Glutamatergic neuron (in vitro differentiated cells): ENCODE results near the gene KIAA1958. TPM values are rescaled to one million over a fixed set of nuclear protein-coding genes. Genes with fewer than 3 reads are reported as not detected.

Source experiments
- DNase-seq: peaks from one replicate; pipeline ENCODE4 v3.0.0; 2022
- H3K27ac Mint-ChIP-seq: one replicate; pipeline ENCODE4 v1.8.0; 2020; ENCODE audit warnings: mild to moderate bottlenecking, mixed read lengths, inconsistent platforms; ENCODE audit not compliant: unreplicated experiment
- H3K27me3 Mint-ChIP-seq: one replicate; pipeline ENCODE4 v1.8.0; 2020; ENCODE audit warnings: mild to moderate bottlenecking, moderate library complexity, mixed read lengths, inconsistent platforms; ENCODE audit not compliant: unreplicated experiment
- H3K36me3 Mint-ChIP-seq: one replicate; pipeline ENCODE4 v1.8.0; 2020; ENCODE audit warnings: mild to moderate bottlenecking, mixed read lengths, inconsistent platforms; ENCODE audit not compliant: unreplicated experiment
- H3K4me1 Mint-ChIP-seq: one replicate; pipeline ENCODE4 v1.8.0; 2020; ENCODE audit warnings: mild to moderate bottlenecking, low read depth, mixed read lengths, inconsistent platforms; ENCODE audit not compliant: unreplicated experiment
- H3K4me3 Mint-ChIP-seq: one replicate; pipeline ENCODE4 v1.8.0; 2020; ENCODE audit warnings: mild to moderate bottlenecking, mixed read lengths, inconsistent platforms; ENCODE audit not compliant: unreplicated experiment
- H3K9me3 Mint-ChIP-seq: one replicate; pipeline ENCODE4 v1.8.0; 2020; ENCODE audit warnings: mild to moderate bottlenecking, moderate library complexity, mixed read lengths, inconsistent platforms; ENCODE audit not compliant: unreplicated experiment
- total RNA-seq: library from RNA; stranded (reverse); fragmentation: NEBNext Ultra II Directional; extraction: Animal tissue kit (Norgen Biotek cat#: 25700); gene quantifications from one replicate; pipeline ENCODE4 v1.2.1, GENCODE V29; 2021; ENCODE audit not compliant: unreplicated experiment
- TF ChIP-seq, protein P1 (sequence below): fragments of 200-600 bp; sonication (generic); IDR thresholded peaks from one replicate; pipeline ENCODE4 v1.5.0; 2021; ENCODE audit not compliant: partially characterized antibody, unreplicated experiment

KIAA1958 gene
- total RNA-seq, 1 donor from 2014 or later = 48.6 TPM

DNA sequence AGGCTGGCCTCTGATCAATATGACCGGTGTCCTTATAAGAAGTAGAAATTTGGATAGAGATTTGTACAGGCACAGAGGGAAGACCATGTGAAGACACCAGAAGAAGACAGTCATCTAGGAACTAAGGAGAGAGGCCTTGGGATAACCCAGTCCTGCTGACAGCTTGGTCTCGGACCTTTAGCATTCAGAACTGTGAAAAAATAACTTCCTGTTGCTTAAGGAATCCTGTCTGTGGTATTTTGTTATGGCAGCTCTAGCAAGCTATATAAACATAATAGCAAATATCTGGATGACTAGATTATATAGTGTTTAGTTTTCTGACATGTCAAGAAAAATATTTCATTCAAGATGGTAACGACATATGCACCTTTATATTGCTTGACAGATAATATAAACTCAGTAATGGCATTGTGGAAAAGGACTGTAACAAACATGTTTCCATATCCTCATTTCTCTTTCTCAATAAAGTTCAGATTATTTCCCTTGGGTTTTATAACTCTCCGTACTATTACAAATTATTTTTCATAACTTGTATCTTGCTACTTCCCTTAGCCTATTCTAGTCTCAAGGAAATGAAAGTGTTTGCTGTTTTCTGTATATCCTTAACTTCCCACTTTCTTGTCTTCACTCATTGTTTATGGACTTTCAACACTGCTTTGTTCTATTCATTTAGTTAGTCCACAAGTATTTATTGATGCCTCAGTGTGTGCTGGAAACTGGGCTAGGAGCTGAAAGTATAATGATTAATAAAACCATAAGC, 62.4 kb downstream of the KIAA1958 start:
- Mint-ChIP-seq H3K4me3 (no peak overlapping the region), H3K36me3 (no peaks in the 10 kb centered on the region), H3K27ac (peak overlapping the region; percentile 3), H3K27me3 (peaks cover 2% of the 10 kb centered on the region), H3K4me1 (peaks cover 19% of the 10 kb centered on the region), H3K9me3 (no peaks in the 10 kb centered on the region)
- no peak for DNase-seq
- TF ChIP-seq, protein P1, sequence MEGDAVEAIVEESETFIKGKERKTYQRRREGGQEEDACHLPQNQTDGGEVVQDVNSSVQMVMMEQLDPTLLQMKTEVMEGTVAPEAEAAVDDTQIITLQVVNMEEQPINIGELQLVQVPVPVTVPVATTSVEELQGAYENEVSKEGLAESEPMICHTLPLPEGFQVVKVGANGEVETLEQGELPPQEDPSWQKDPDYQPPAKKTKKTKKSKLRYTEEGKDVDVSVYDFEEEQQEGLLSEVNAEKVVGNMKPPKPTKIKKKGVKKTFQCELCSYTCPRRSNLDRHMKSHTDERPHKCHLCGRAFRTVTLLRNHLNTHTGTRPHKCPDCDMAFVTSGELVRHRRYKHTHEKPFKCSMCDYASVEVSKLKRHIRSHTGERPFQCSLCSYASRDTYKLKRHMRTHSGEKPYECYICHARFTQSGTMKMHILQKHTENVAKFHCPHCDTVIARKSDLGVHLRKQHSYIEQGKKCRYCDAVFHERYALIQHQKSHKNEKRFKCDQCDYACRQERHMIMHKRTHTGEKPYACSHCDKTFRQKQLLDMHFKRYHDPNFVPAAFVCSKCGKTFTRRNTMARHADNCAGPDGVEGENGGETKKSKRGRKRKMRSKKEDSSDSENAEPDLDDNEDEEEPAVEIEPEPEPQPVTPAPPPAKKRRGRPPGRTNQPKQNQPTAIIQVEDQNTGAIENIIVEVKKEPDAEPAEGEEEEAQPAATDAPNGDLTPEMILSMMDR = no peak

DNA sequence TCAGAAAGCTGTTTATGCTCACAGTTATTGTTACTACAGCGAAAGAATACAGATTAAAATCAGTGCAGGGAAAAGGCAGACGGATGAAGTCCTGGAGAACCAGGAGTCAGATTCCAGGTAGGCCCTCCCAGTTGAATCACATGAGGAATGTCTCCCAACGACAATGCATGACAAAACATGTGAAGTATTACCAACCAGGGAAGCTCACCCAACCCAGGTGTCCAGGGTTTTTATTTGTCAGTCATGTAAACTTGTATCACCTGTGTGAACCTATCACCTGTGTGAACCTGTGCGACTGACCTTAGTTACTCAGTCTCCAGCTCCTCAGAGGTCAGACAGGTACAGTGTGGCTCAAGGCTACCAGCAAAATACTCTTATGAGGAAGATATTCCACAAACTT, 63.9 kb downstream of the KIAA1958 start:
- no peaks in the 10 kb centered on the region for H3K36me3 Mint-ChIP-seq
- TF ChIP-seq, protein P1 = no peak
- peaks cover 19% of the 10 kb centered on the region for H3K4me1 Mint-ChIP-seq
- no peak overlapping the region for H3K27ac Mint-ChIP-seq
- peaks cover 2% of the 10 kb centered on the region for H3K27me3 Mint-ChIP-seq
- no peak for DNase-seq
- H3K9me3 Mint-ChIP-seq = no peaks in the 10 kb centered on the region
- H3K4me3 Mint-ChIP-seq = no peak overlapping the region

GRCh38 chr9:112551641-112552040, 65.0 kb downstream of the KIAA1958 start:
- Mint-ChIP-seq H3K4me1 (peaks cover 9% of the 10 kb centered on the region), H3K27me3 (peaks cover 6% of the 10 kb centered on the region)

DNA sequence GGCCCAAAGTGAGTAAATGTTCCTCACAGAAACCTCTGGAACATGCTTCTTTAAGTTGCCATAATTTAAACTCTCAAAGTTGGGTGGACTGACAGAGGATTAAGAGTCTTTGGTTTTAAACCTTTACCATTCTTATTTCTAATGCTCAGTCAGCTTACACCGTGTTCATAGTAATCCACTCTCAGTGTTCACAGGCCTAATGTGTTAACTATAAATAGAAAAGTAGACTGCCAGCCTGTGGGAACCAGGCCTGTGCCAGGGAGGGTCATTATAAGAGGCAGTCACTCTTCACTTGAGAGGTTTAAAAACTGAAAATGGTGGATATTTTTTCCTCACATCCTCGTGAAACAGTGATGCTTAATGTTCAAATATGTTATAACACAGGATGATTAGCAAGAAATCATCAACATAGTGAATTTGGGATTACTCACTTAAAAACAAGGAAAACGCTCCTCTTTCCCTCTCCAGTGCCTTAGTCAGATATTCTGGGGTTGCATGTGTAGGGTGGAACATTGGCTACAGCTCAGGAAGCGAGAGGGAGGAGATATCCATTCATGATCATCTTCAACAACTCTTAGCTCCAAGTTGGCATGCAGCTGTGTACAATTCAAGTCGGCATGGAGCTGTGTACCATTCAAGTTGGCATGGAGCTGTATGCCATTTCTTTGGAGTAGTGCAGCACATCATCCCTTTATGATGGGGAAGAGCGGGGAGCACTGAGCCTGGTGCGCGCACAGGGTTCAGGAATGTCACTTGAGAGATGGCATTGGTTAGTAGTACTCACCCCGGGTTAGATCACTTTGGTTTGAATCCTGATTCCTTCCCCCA, 65.8 kb downstream of the KIAA1958 start:
- H3K4me3 Mint-ChIP-seq = no peak overlapping the region
- no peaks in the 10 kb centered on the region for H3K36me3 Mint-ChIP-seq
- H3K27me3 Mint-ChIP-seq = peaks cover 6% of the 10 kb centered on the region
- peaks cover 8% of the 10 kb centered on the region for H3K4me1 Mint-ChIP-seq
- TF ChIP-seq, protein P1 = no peak
- DNase-seq = no peak
- H3K9me3 Mint-ChIP-seq = no peaks in the 10 kb centered on the region
- no peak overlapping the region for H3K27ac Mint-ChIP-seq

More at GRCh38 chr9:112551641-112552040, 65.0 kb downstream of the KIAA1958 start:
- DNase-seq = no peak
- no peak overlapping the region for H3K27ac Mint-ChIP-seq
- TF ChIP-seq, protein P1 = no peak
- no peaks in the 10 kb centered on the region for H3K9me3 Mint-ChIP-seq
- no peaks in the 10 kb centered on the region for H3K36me3 Mint-ChIP-seq
- H3K4me3 Mint-ChIP-seq = no peak overlapping the region

GRCh38 chr9:112553256-112553826, 66.7 kb downstream of the KIAA1958 start:
- DNase-seq = no peak
- TF ChIP-seq, protein P1 = no peak
- H3K27ac Mint-ChIP-seq = no peak overlapping the region
- H3K4me3 Mint-ChIP-seq = no peak overlapping the region
- H3K36me3 Mint-ChIP-seq = no peaks in the 10 kb centered on the region
- no peaks in the 10 kb centered on the region for H3K9me3 Mint-ChIP-seq
- peaks cover 6% of the 10 kb centered on the region for H3K27me3 Mint-ChIP-seq
- peaks cover 8% of the 10 kb centered on the region for H3K4me1 Mint-ChIP-seq
